ENCODE measurements around the gene HS6ST1.
"Not testable (repeated sequence)": the region's sequence is repeated elsewhere in the genome, so short reads cannot be mapped to it uniquely, and the experiment has no call there.

DNA sequence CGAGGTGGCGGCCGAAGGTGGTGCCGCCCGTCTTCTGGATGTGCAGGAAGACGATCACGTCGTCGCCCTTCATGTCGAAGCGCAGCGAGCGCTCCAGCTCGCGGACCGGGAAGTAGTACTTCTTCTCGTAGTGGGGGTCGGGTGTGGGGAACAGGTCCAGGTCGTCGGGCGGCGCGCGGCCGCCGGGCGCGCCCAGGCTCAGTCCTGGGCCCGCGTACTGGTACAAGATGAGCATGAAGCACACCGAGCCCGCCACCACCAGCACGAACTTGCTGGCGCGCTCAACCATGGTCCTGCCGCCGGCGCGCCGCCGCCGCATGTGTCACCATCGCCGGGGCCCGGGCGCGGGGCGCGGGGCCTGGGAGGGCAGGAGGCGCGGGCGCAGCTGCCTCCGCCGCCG lies 423 bp downstream of the HS6ST1 start:
- not testable (repeated sequence) for TF ChIP-seq CTCF (IDR thresholded peaks at IDR 0.05); EZH2 (IDR thresholded peaks at IDR 0.05; ENCODE audit: borderline replicate concordance, insufficient read depth, low read depth, low read length, poor library complexity, severe bottlenecking)

Measured in B cell (primary cell).